Activated T-cell treated with anti-CD3 and anti-CD28 coated beads, Interleukin-2, amount 50 U/mL, for 72 hours (primary cell): ENCODE results near the gene VGLL4. TPM values are rescaled to one million over a fixed set of nuclear protein-coding genes. Genes with fewer than 3 reads are reported as not detected.
A peak's percentile ranks its signal among the peaks of the same experiment; 100 is the strongest.
"Not testable (repeated sequence)": the region's sequence is repeated elsewhere in the genome, so short reads cannot be mapped to it uniquely, and the experiment has no call there.

Source experiments
- ATAC-seq, 2 donors: fragments of 150-1000 bp; cut with Tn5 transposase; replicated peaks in 1 of 2; 2 replicates each; pipeline ENCODE4 v1.10.0; 2021; ENCODE audit warnings: moderate library complexity in 2 of 2, mild to moderate bottlenecking in 1 of 2
- DNase-seq, 2 donors: peaks; one replicate each; pipeline ENCODE4 v3.0.0; 2021 to 2022; ENCODE audit warnings: mixed read lengths in 1 of 2
- H3K27ac Mint-ChIP-seq: one replicate; pipeline ENCODE4 v1.8.0; 2022; ENCODE audit warnings: mild to moderate bottlenecking, moderate library complexity, mixed read lengths
- H3K27me3 Mint-ChIP-seq: one replicate; pipeline ENCODE4 v1.8.0; 2022; ENCODE audit warnings: low read depth, mixed read lengths
- H3K36me3 Mint-ChIP-seq, 2 donors: one replicate each; pipeline ENCODE4 v1.8.0; 2022; ENCODE audit warnings: mixed read lengths in 2 of 2, mild to moderate bottlenecking in 1 of 2; ENCODE audit not compliant: insufficient read depth in 2 of 2
- H3K4me1 Mint-ChIP-seq: one replicate; pipeline ENCODE4 v1.8.0; 2022; ENCODE audit warnings: low read depth, mixed read lengths
- H3K4me3 Mint-ChIP-seq, 2 donors: one replicate each; pipeline ENCODE4 v1.8.0; 2022; ENCODE audit warnings: mild to moderate bottlenecking in 2 of 2, mixed read lengths in 2 of 2, moderate library complexity in 2 of 2
- H3K9me3 Mint-ChIP-seq, 2 donors: one replicate each; pipeline ENCODE4 v1.8.0; 2022; ENCODE audit warnings: mixed read lengths in 2 of 2
- total RNA-seq, 2 donors: library from RNA; stranded (reverse); gene quantifications; one replicate each; pipeline ENCODE4 v1.2.3, GENCODE V29; 2022

The VGLL4 gene, protein sequence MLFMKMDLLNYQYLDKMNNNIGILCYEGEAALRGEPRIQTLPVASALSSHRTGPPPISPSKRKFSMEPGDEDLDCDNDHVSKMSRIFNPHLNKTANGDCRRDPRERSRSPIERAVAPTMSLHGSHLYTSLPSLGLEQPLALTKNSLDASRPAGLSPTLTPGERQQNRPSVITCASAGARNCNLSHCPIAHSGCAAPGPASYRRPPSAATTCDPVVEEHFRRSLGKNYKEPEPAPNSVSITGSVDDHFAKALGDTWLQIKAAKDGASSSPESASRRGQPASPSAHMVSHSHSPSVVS
- 10 to 100 TPM; 22.3 to 23.7 TPM for total RNA-seq

DNA sequence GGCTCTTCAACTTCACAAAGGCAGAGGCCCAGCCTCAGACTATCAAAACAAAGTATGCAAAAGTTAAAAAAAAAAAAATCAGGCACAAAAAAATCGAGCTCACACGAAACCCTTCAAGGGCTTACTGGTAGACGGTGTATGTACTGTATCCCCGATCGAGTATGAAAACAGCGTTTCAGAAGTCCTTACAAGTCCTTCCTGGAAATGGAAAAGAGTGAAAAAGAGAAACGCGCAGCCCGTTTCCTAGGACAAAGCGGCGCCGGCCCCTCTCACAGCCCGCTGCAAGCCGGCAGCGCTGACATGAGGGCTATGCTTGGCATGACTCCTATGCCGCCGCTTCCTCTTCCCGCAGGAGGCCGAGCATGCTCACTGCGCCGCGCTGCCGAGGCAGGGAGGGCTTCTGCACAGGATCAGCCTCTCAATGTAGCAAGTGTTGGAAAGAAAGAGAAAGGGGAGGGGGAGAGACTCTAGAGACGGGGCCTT is at the start of gene VGLL4:
Gene VGLL4 (minus strand): TSS at position 311 of the 483 bp plus-strand sequence. CDS start 397 bp downstream, outside the sequence.
- Mint-ChIP-seq H3K27ac (peak within 1 kb of the TSS; percentile 99), H3K27me3 (no peaks in the 10 kb centered on the region), H3K36me3 (peaks cover 2 to 4% of the 10 kb centered on the region in 2 donors), H3K4me1 (peaks cover 46% of the 10 kb centered on the region), H3K9me3 (no peaks in the 10 kb centered on the region), H3K4me3 (peak within 1 kb of the TSS; percentile 99 to 100)
- peak; percentile 74 to 75 for DNase-seq
- ATAC-seq: peak; percentile 74 to 77

DNA sequence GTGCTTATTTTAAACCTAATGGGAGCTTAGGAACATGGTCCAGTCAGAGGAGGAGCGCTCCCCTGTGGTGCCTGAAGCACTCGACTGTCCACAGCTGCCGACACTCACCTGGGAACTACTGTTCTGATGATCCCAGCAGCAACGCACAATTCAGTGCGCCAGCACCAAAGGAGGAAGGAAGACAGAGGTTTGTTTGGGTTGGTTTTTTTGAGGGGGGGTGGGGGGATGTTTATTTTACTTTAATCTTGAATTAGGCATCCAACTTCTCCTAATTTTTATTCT is 48.8 kb upstream of the VGLL4 start:
- Mint-ChIP-seq H3K27ac (no peak overlapping the region), H3K4me1 (no peaks in the 10 kb centered on the region)

DNA sequence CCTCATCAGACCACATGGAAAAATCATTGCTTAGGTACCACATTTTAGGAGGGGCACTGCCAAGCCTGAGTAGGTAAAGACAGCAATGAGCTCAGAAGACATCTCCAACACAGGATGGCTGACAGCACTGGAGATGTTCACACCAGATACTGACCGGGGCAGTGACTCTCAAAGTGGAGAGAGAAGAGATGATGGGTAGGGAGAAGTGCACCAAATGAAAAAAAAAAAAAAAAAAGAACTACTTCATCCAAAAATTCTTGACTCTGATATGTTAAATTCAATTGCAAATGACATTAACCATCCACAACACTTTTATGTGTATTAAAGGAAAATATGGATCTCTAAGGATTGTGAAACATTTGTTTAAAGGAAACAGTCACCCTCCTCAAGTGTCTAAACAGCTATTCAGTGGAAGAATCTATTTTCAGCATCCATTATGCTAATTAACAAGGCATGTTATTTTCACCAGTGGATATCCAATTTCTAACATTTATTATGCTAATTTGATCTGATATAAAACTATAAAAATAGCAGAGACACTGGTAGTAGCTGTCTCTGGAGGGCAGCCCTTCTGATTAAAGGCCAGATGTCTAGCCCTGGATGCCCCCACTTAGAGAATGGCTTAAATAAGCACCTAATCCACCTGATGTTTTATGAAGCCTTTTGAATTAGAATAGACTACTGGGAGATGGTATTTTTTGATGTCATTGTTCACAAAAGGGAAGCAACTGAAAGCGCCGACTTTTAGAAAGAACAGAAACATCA is 48.2 kb upstream of the VGLL4 start:
- ATAC-seq: no peak
- H3K9me3 Mint-ChIP-seq: no peaks in the 10 kb centered on the region
- H3K4me1 Mint-ChIP-seq: no peaks in the 10 kb centered on the region
- H3K27ac Mint-ChIP-seq: no peak overlapping the region
- no peak for DNase-seq
- H3K4me3 Mint-ChIP-seq: no peak overlapping the region
- no peaks in the 10 kb centered on the region for H3K27me3 Mint-ChIP-seq
- H3K36me3 Mint-ChIP-seq: no peaks in the 10 kb centered on the region

More for the DNA sequence above, 48.8 kb upstream of the VGLL4 start:
- H3K9me3 Mint-ChIP-seq: no peaks in the 10 kb centered on the region
- no peaks in the 10 kb centered on the region for H3K27me3 Mint-ChIP-seq
- H3K36me3 Mint-ChIP-seq: no peaks in the 10 kb centered on the region
- DNase-seq (no peak), ATAC-seq (no peak)
- H3K4me3 Mint-ChIP-seq: no peak overlapping the region

DNA sequence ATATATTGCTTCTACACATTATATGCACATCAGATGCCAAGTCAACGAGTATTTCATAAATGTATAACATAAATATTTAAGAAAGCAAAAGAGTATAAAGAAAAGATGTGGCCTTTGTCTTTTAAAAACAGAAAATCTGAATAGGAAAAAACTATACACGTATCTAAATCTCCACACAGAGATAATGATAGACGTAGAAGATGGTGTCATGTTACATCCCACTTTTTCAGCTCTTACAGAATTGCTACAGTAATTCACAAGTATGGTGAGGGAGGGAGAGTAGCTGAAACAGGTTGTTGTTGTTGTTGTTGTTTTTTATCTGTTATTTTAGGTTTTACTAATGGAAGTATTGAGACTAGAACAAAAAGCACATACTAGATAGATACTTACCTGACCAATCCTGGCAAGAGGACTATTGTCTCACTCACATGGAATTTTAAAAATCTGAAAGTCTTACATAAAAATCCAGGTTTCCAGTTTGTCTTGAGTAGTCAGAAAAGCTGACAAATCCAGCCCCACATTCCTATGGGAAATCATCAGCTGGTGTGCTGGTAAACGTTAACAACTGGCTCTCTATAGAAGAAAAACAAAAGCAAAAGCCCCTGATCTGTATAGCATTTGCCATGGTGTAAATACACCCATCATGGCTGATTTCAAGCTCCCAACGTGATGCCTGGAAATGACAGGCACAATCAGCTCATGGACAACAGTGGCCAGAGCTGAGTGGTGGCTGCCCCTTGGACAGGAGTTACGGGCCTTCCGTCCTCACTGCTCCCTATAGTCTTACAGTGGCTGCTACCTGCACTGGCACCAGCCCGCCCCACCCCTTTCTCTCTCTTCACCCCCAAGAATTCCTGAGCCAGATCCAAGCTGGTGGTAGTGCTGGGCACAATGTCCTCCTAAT is 47.4 kb upstream of the VGLL4 start:
- no peak for DNase-seq
- no peaks in the 10 kb centered on the region for H3K36me3 Mint-ChIP-seq
- no peak overlapping the region for H3K27ac Mint-ChIP-seq
- H3K4me1 Mint-ChIP-seq: no peaks in the 10 kb centered on the region
- no peak overlapping the region for H3K4me3 Mint-ChIP-seq
- H3K27me3 Mint-ChIP-seq: no peaks in the 10 kb centered on the region
- ATAC-seq: no peak
- no peaks in the 10 kb centered on the region for H3K9me3 Mint-ChIP-seq

DNA sequence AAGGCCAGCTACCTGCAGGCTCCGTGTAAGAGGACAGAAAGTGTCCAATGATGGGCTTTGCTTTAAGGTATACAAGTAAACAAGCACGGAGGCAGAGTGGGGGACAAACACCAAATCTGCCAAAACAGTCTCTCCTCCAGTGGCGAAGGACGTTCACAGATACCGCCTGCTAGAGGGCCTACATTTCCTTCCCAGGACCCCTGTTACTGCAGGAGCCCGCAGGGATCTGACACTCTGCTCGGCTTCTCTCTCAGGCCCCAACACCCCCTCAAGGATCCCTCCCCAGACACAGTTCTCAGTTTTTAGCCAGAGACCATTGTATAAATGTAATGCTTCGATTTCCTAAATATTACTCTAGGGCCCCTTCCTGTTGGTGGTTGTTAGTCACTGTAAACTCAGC is 46.0 kb upstream of the VGLL4 start:
- no peaks in the 10 kb centered on the region for H3K9me3 Mint-ChIP-seq
- ATAC-seq: no peak
- no peak overlapping the region for H3K4me3 Mint-ChIP-seq
- no peak for DNase-seq
- no peaks in the 10 kb centered on the region for H3K4me1 Mint-ChIP-seq
- no peaks in the 10 kb centered on the region for H3K36me3 Mint-ChIP-seq
- H3K27me3 Mint-ChIP-seq: no peaks in the 10 kb centered on the region
- H3K27ac Mint-ChIP-seq: no peak overlapping the region

DNA sequence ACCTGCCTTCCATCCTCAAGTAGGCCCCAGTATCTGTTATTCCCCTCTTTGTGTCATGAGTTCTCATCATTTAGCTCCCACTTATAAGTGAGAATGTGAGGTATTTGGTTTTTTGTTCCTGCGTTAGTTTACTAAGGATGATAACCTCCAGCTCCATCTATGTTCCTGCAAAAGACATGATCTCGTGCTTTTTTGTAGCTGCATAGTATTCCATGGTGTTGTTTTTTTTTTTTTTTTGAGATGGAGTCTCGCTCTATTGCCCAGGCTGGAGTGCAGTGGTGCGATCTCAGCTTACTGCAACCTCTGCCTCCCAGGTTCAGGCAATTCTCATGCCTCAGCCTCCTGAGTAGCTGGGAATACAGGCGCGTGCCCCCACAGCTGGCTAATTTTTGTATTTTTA is 41.3 kb upstream of the VGLL4 start:
- DNase-seq, H3K9me3 Mint-ChIP-seq, H3K4me1 Mint-ChIP-seq, H3K27ac Mint-ChIP-seq, H3K27me3 Mint-ChIP-seq, H3K4me3 Mint-ChIP-seq, ATAC-seq, H3K36me3 Mint-ChIP-seq: not testable (repeated sequence)

DNA sequence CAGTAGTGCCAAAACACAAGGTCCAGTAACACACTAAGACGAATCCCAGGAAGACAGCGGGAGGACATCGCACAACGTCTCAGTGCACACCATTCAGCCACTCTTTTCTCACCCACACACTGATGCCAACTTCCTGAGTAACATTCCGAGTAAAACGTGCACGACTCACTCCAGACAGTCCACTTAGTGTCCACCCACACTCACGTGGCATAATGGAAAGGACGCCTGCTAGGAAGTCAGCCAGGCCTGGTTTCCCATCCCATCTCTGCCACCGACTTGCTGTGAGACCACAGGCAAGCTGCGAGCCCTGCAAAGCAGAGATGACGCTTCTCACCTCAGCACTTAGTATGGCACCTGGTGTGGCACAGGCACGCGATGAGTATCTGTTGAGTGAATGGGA is 36.8 kb upstream of the VGLL4 start:
- ATAC-seq: no peak
- no peaks in the 10 kb centered on the region for H3K27me3 Mint-ChIP-seq

DNA sequence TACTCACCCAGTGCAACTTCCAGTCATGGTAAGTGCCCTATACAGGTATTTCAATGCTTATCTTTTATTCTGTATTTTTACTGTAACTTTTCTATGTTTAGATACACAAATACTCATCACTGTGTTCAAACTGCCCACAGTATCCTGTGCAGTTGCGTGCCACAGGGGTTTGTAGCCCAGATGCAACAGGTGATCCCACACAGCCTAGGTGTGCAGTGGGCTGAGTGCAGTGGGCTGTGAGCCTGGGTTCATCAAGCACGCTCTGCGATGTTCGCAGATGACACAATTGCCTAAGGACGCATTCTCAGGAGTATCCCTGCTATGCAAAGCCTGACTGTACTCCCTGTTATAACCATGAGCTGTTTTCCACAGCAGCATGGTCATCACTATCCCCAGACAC is 36.2 kb upstream of the VGLL4 start:
- DNase-seq (no peak), ATAC-seq (no peak)
- H3K4me1 Mint-ChIP-seq: no peaks in the 10 kb centered on the region
- no peaks in the 10 kb centered on the region for H3K9me3 Mint-ChIP-seq
- no peaks in the 10 kb centered on the region for H3K27me3 Mint-ChIP-seq
- no peak overlapping the region for H3K4me3 Mint-ChIP-seq
- H3K36me3 Mint-ChIP-seq: no peaks in the 10 kb centered on the region
- H3K27ac Mint-ChIP-seq: no peak overlapping the region

More for the DNA sequence above, 36.8 kb upstream of the VGLL4 start:
- no peak for DNase-seq
- H3K9me3 Mint-ChIP-seq: no peaks in the 10 kb centered on the region
- H3K36me3 Mint-ChIP-seq: no peaks in the 10 kb centered on the region
- H3K27ac Mint-ChIP-seq: no peak overlapping the region
- no peak overlapping the region for H3K4me3 Mint-ChIP-seq
- no peaks in the 10 kb centered on the region for H3K4me1 Mint-ChIP-seq

DNA sequence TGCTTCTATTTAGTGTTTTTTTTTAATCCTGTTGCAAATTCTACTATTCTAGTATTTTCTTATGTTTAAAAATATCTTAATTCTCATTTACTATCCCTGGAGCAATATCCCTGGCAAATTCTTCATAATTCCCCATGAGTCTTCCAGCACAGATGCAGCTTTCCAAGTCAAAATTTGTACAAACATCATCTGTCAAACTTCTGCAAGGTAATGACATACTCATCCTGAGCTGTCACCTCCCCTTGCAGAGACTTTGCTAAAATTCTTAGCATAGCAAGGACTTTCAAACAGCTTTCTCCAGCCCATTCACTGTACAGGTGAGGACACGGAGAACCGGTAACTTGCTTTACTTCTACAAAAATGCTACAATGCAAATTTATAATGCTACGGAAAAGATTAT is 28.6 kb upstream of the VGLL4 start:
- Mint-ChIP-seq H3K9me3 (no peaks in the 10 kb centered on the region), H3K27me3 (no peaks in the 10 kb centered on the region), H3K4me1 (peaks cover 5% of the 10 kb centered on the region), H3K4me3 (no peak overlapping the region), H3K27ac (no peak overlapping the region), H3K36me3 (no peaks in the 10 kb centered on the region)
- no peak for ATAC-seq
- no peak for DNase-seq

DNA sequence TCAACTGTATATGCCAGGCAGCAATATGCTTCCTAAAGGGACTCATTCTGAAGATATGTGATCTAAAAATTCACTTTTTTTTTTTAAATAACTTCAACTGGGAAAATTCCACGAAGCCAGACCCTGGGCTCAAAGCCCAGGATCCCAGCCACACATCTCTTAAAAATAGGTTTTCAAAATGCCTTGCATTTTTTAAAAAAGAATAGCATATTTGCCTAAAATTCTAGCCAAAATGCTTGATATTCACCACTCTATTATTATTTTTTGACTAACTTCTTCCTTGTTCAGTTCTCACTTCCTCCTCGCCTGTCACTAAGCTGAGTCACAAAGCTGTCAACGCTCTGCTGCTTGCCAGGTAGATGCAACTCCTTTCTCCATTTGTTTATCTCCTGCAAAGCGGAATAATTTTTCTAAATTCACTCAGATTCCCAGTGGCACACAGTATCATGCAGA is 28.0 kb upstream of the VGLL4 start:
- H3K9me3 Mint-ChIP-seq: no peaks in the 10 kb centered on the region
- no peak overlapping the region for H3K4me3 Mint-ChIP-seq
- ATAC-seq (no peak), DNase-seq (no peak)
- H3K27me3 Mint-ChIP-seq: no peaks in the 10 kb centered on the region
- H3K27ac Mint-ChIP-seq: no peak overlapping the region
- H3K36me3 Mint-ChIP-seq: no peaks in the 10 kb centered on the region
- peaks cover 5% of the 10 kb centered on the region for H3K4me1 Mint-ChIP-seq

DNA sequence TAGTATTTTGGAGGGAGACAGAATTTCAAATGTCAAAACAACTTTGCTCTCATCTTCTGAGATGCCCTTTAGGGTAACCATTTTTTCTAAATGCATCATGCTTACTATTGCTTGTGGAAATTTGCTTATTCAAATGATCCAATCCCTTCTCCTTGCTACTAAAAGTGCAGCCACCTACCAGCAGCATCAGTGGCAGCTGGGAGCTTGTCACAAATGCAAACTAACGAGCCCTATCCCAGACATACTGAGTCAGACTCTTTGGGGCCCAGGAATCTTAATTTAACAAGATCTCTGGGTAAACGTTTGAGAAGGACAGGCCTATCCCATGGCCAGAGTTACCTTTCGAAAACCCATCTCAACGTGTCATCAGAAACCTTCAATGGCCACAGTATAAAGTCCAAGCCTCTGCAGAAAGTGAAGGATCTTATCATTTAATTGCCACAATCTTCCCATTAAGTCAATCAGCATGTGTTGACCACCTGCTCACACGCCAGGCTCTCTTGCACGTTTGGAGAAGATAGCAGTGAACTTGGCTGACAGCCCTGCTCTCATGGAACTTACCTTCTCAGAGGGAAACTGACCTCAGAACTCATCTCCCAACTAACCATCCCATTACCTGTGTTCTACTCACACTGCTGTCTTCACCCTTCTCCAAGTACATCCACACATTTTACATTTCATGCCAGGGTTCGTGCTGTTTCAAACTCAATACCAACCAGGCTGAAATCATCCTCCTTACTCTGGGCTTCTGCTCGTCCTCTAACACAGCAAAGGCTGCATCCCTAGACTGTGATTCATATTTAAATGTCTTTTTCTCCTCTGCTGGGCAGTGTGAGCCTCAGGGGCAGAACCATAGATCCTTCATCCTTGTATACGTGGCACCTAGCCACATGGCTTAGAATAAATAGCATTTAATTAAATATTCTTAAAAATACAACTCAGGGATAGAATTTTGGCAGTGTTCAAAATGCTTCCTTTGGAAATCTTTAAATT is 24.8 kb upstream of the VGLL4 start:
- Mint-ChIP-seq H3K27ac (no peak overlapping the region), H3K9me3 (no peaks in the 10 kb centered on the region), H3K27me3 (no peaks in the 10 kb centered on the region), H3K4me3 (no peak overlapping the region), H3K4me1 (peaks cover 5% of the 10 kb centered on the region), H3K36me3 (no peaks in the 10 kb centered on the region)
- ATAC-seq (no peak), DNase-seq (no peak)

DNA sequence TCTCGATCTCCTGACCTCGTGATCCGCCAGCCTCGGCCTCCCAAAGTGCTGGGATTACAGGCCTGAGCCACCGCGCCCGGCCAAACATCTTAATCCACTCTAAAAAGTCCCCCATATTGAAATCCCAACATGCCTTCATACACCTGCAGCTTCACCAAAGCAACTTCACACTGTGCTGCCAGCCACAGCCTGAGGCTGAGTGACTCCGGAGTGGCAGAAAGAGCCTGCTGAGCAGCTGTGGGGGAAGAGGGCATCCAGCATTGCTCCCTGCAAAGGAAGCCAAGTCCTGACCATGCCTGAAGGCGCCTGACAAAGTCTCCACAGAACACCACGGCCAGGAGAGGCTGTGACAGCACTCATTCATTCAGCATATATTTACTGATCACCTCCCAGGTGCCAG is 21.6 kb upstream of the VGLL4 start:
- Mint-ChIP-seq H3K27ac (no peak overlapping the region), H3K27me3 (no peaks in the 10 kb centered on the region), H3K9me3 (no peaks in the 10 kb centered on the region), H3K36me3 (no peaks in the 10 kb centered on the region), H3K4me1 (no peaks in the 10 kb centered on the region), H3K4me3 (no peak overlapping the region)
- ATAC-seq (no peak), DNase-seq (no peak)
